ENCODE measurements around the gene ADAM17. TPM values are rescaled to one million over a fixed set of nuclear protein-coding genes. Genes with fewer than 3 reads are reported as not detected.

Gene ADAM17
- polyA plus RNA-seq, 1 donor from 2014 or later = 32.6 TPM

DNA sequence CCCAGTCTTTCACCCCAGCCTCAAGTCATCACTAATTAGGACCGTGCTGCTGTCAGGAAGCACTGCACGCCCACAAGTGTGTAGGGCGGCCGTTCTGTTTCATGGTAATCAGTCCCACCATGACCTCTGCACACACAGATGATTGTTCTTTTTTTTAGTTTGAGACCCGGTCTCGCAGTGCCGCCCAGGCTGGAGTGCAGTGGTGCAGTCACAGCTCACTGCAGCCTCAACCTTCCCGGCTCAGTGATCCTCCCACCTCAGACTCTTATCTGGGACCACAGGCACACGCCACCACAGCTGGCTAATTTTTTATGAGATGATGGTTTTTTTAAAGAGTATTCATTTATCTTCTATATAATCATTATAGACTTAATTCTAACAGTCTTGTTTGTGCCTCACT, 83.1 kb downstream of the ADAM17 start:
- Histone ChIP-seq H3K27ac (ENCODE audit: low read length) (no peak overlapping the region), H3K4me2 (ENCODE audit: low read length) (no peak overlapping the region), H3K9me3 (ENCODE audit: low read length) (no peaks in the 10 kb centered on the region), H3F3A (ENCODE audit: insufficient read depth, low read length, poor library complexity, severe bottlenecking) (no peaks in the 10 kb centered on the region), H3K4me3 (ENCODE audit: low read length) (no peak overlapping the region), H3K36me3 (ENCODE audit: insufficient read depth, low read length) (no peaks in the 10 kb centered on the region), H3K79me2 (replicated peaks; ENCODE audit: insufficient read depth, low read length) (no peaks in the 10 kb centered on the region), H3K27me3 (ENCODE audit: insufficient read depth, low read depth, low read length) (no peaks in the 10 kb centered on the region), H2AFZ (ENCODE audit: low read depth, low read length) (no peak overlapping the region), H3K9ac (ENCODE audit: low read length) (no peak overlapping the region), H4K20me1 (ENCODE audit: insufficient read depth) (no peaks in the 10 kb centered on the region), H3K9me2 (ENCODE audit: insufficient read depth, low read length) (no peaks in the 10 kb centered on the region)
- TF ChIP-seq SMC3 (conservative IDR thresholded peaks at IDR 0.05; ENCODE audit: poor library complexity) (no peak), POLR2AphosphoS5 (IDR thresholded peaks at IDR 0.05) (no peak), EZH2 (IDR thresholded peaks at IDR 0.05; ENCODE audit: borderline replicate concordance, insufficient read depth, low read length, poor library complexity, severe bottlenecking) (no peak), EP300 (conservative IDR thresholded peaks at IDR 0.05; ENCODE audit: poor library complexity, severe bottlenecking) (no peak), MXI1 (conservative IDR thresholded peaks at IDR 0.05; ENCODE audit: poor library complexity, severe bottlenecking) (no peak), TAF1 (IDR thresholded peaks at IDR 0.05; ENCODE audit: low read depth) (no peak), RAD21 (conservative IDR thresholded peaks at IDR 0.05) (no peak)
- TF ChIP-seq, protein P1, sequence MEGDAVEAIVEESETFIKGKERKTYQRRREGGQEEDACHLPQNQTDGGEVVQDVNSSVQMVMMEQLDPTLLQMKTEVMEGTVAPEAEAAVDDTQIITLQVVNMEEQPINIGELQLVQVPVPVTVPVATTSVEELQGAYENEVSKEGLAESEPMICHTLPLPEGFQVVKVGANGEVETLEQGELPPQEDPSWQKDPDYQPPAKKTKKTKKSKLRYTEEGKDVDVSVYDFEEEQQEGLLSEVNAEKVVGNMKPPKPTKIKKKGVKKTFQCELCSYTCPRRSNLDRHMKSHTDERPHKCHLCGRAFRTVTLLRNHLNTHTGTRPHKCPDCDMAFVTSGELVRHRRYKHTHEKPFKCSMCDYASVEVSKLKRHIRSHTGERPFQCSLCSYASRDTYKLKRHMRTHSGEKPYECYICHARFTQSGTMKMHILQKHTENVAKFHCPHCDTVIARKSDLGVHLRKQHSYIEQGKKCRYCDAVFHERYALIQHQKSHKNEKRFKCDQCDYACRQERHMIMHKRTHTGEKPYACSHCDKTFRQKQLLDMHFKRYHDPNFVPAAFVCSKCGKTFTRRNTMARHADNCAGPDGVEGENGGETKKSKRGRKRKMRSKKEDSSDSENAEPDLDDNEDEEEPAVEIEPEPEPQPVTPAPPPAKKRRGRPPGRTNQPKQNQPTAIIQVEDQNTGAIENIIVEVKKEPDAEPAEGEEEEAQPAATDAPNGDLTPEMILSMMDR (IDR thresholded peaks at IDR 0.05; ENCODE audit: poor library complexity, severe bottlenecking) = no peak
- TF ChIP-seq, protein P2, sequence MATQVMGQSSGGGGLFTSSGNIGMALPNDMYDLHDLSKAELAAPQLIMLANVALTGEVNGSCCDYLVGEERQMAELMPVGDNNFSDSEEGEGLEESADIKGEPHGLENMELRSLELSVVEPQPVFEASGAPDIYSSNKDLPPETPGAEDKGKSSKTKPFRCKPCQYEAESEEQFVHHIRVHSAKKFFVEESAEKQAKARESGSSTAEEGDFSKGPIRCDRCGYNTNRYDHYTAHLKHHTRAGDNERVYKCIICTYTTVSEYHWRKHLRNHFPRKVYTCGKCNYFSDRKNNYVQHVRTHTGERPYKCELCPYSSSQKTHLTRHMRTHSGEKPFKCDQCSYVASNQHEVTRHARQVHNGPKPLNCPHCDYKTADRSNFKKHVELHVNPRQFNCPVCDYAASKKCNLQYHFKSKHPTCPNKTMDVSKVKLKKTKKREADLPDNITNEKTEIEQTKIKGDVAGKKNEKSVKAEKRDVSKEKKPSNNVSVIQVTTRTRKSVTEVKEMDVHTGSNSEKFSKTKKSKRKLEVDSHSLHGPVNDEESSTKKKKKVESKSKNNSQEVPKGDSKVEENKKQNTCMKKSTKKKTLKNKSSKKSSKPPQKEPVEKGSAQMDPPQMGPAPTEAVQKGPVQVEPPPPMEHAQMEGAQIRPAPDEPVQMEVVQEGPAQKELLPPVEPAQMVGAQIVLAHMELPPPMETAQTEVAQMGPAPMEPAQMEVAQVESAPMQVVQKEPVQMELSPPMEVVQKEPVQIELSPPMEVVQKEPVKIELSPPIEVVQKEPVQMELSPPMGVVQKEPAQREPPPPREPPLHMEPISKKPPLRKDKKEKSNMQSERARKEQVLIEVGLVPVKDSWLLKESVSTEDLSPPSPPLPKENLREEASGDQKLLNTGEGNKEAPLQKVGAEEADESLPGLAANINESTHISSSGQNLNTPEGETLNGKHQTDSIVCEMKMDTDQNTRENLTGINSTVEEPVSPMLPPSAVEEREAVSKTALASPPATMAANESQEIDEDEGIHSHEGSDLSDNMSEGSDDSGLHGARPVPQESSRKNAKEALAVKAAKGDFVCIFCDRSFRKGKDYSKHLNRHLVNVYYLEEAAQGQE (IDR thresholded peaks at IDR 0.05; ENCODE audit: borderline replicate concordance) = no peak

DNA sequence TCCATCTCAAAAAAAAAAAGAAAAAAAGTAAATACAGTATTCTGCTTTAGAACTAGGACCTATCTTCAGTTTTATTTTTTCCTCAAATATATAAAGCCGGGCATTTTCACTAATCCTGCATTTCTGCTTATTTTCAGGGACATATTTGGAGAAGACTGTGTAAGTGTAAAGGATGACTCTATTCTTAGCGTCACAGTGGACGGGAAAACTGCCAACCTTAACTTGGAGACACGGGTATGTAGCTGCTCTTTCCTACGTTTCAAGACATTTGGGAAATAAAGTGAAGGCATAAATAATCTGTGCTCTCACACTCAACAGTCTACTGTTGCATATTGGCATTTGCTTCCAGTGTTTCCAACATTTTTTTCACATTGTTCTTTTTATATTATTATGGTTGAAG, 84.4 kb downstream of the ADAM17 start:
- H3K9me2 ChIP-seq (ENCODE audit: insufficient read depth, low read length) = no peaks in the 10 kb centered on the region
- no peaks in the 10 kb centered on the region for H3F3A ChIP-seq (ENCODE audit: insufficient read depth, low read length, poor library complexity, severe bottlenecking)

DNA sequence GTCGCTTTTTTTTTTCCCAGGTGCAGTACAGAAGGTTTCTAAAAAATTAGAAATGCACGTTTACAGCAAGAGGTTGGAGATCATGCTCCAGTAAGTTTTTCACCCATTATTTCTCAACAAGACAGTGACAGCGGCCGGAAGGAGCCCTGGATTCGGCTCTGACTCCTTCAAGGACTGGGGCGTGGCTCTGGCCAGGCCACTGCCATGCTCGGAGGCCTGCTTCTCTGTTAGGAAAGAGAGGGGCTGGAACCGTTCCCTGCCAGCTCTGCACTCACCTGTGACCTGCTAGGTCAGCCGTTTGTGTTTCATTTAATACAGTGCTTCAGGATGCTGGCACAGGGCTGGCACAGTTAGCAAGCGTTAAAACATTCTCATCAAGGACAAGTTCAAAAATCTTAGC, 87.9 kb downstream of the ADAM17 start:
- no peaks in the 10 kb centered on the region for H3K9me2 ChIP-seq (ENCODE audit: insufficient read depth, low read length)
- H3F3A ChIP-seq (ENCODE audit: insufficient read depth, low read length, poor library complexity, severe bottlenecking) = no peaks in the 10 kb centered on the region
- H3K79me2 ChIP-seq (replicated peaks; ENCODE audit: insufficient read depth, low read length) = no peaks in the 10 kb centered on the region
- H4K20me1 ChIP-seq (ENCODE audit: insufficient read depth) = no peaks in the 10 kb centered on the region
- no peak overlapping the region for H3K9ac ChIP-seq (ENCODE audit: low read length)
- no peaks in the 10 kb centered on the region for H3K27me3 ChIP-seq (ENCODE audit: insufficient read depth, low read depth, low read length)
- no peak overlapping the region for H3K4me2 ChIP-seq (ENCODE audit: low read length)
- H2AFZ ChIP-seq (ENCODE audit: low read depth, low read length) = no peak overlapping the region
- H3K9me3 ChIP-seq (ENCODE audit: low read length) = no peaks in the 10 kb centered on the region
- no peak overlapping the region for H3K27ac ChIP-seq (ENCODE audit: low read length)
- H3K4me3 ChIP-seq (ENCODE audit: low read length) = no peak overlapping the region
- no peaks in the 10 kb centered on the region for H3K36me3 ChIP-seq (ENCODE audit: insufficient read depth, low read length)
- no peak for TF ChIP-seq TAF1 (IDR thresholded peaks at IDR 0.05; ENCODE audit: low read depth)
- TF ChIP-seq SMC3 (conservative IDR thresholded peaks at IDR 0.05; ENCODE audit: poor library complexity) = no peak
- no peak for TF ChIP-seq POLR2AphosphoS5 (IDR thresholded peaks at IDR 0.05)
- TF ChIP-seq, protein P2 (IDR thresholded peaks at IDR 0.05; ENCODE audit: borderline replicate concordance) = no peak
- no peak for TF ChIP-seq EP300 (conservative IDR thresholded peaks at IDR 0.05; ENCODE audit: poor library complexity, severe bottlenecking)
- TF ChIP-seq, protein P1 (IDR thresholded peaks at IDR 0.05; ENCODE audit: poor library complexity, severe bottlenecking) = no peak
- TF ChIP-seq RAD21 (conservative IDR thresholded peaks at IDR 0.05) = no peak
- no peak for TF ChIP-seq EZH2 (IDR thresholded peaks at IDR 0.05; ENCODE audit: borderline replicate concordance, insufficient read depth, low read length, poor library complexity, severe bottlenecking)
- TF ChIP-seq MXI1 (conservative IDR thresholded peaks at IDR 0.05; ENCODE audit: poor library complexity, severe bottlenecking) = no peak

More for the DNA sequence above, 84.4 kb downstream of the ADAM17 start:
- TF ChIP-seq SMC3 (conservative IDR thresholded peaks at IDR 0.05; ENCODE audit: poor library complexity) = no peak
- TF ChIP-seq EZH2 (IDR thresholded peaks at IDR 0.05; ENCODE audit: borderline replicate concordance, insufficient read depth, low read length, poor library complexity, severe bottlenecking) = no peak
- no peak overlapping the region for H3K4me2 ChIP-seq (ENCODE audit: low read length)
- H3K79me2 ChIP-seq (replicated peaks; ENCODE audit: insufficient read depth, low read length) = no peaks in the 10 kb centered on the region
- H3K27ac ChIP-seq (ENCODE audit: low read length) = no peak overlapping the region
- no peaks in the 10 kb centered on the region for H4K20me1 ChIP-seq (ENCODE audit: insufficient read depth)
- no peak overlapping the region for H3K4me3 ChIP-seq (ENCODE audit: low read length)
- H3K9ac ChIP-seq (ENCODE audit: low read length) = no peak overlapping the region
- no peaks in the 10 kb centered on the region for H3K36me3 ChIP-seq (ENCODE audit: insufficient read depth, low read length)
- H3K27me3 ChIP-seq (ENCODE audit: insufficient read depth, low read depth, low read length) = no peaks in the 10 kb centered on the region
- no peaks in the 10 kb centered on the region for H3K9me3 ChIP-seq (ENCODE audit: low read length)
- H2AFZ ChIP-seq (ENCODE audit: low read depth, low read length) = no peak overlapping the region
